HG03571 (cell line): ENCODE results near the gene MAGEL2.

Experiments
- ATAC-seq: cut with Tn5 transposase; IDR thresholded peaks from one replicate; pipeline ENCODE4 v1.9.1; 2021; ENCODE audit not compliant: unreplicated experiment

Gene MAGEL2

DNA sequence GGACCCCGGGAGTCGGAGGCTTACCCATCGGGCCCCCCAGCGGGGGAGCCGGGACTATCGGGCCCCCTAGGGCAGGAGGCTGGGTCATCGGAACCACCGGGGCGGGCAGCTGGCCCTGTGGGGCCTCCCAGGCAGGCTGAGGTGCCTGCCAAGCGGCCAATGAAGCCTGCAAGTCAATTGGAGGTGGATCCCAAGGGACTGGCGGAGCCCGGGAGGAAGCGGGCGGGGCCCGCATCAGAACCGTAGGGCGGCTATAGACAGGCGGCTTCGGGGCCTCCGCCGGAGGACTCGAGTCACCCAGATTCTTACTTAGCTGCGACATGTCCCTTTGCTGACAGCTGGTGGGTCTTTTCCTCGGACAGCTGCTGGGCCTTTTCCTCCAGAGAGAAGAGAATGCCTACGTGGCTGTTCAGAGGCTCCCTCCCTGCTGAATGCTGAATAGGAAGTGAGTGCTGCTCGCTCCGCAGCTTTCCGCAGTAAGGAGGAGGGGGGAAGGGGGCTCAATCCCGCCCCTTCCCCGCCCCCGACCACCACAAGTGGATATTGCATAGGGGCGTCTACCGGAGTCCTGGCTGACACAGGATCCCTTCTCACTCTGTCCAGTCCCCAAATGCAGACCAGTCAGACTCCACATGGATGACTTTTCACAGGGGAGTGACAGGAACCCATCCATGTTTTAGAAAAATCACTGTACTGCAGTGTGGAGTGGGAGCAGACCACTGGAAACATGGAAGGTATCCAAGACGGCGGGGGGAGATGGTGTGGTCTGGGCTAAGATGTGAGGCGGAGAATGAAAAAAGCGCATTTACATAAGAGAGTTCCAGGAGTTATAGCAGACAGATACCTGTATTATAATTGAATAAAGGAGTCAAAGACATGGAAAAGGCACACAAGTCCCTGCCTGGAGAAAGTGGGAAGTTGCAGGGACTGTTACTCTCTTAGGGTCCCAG lies at the start of gene MAGEL2:
MAGEL2 (minus strand) TSS at position 447 of the 950 bp plus-strand sequence; CDS start at position 322, 125 bp downstream.
- no peak for ATAC-seq

GRCh38 chr15:23695282-23695681 lies 47.6 kb upstream of the MAGEL2 start:
- no peak for ATAC-seq

- no peak for ATAC-seq
Observed at GRCh38 chr15:23694592-23694991, 46.9 kb upstream of the MAGEL2 start.

DNA sequence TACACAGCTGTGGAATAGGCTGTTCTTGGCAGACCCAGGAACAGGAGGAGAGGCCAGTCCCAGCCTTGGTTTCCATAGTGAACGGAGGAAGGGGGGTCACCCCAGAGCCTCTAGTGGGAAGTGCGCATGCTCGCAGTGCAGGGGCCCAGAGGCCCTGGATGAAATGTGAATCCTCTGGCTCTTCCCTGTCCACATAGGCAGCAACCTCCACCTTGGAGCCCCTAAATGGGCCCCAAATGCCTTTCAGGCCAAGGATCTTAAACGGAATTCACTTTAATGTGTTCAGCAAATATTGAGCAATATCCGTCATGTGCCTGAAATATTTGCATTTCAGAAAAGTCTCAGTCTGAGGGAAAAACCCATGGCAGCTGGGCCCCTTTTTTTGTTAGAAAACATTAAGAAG lies 42.8 kb upstream of the MAGEL2 start:
- no peak for ATAC-seq

DNA sequence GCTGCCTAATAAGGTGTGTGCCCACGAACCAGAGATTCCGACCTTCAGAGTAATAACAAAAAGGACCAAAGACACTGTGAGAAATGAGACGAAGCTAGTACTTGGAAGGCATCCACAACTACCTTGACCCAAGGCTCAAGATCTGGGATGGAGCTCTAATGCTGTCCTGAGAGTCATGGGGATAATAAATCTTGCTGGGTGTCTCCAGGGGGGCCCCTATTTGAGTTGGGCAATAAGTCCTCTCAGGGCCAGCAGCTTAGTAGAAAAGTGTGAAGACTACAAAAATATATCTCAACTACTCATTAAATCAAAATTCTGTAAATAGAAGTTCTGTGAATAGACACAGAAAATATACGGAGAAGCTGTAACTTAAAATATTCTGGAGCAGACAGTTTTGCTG lies 42.3 kb upstream of the MAGEL2 start:
- ATAC-seq = no peak

- ATAC-seq = no peak
Observed at GRCh38 chr15:23687143-23687470, 39.4 kb upstream of the MAGEL2 start, which contains the start of gene NDN. TSS of gene NDN (minus strand) at chr15:23687305. CDS start at chr15:23687217, 88 bp downstream.

GRCh38 chr15:23686466-23687142 lies 38.9 kb upstream of the MAGEL2 start:
- no peak for ATAC-seq

DNA sequence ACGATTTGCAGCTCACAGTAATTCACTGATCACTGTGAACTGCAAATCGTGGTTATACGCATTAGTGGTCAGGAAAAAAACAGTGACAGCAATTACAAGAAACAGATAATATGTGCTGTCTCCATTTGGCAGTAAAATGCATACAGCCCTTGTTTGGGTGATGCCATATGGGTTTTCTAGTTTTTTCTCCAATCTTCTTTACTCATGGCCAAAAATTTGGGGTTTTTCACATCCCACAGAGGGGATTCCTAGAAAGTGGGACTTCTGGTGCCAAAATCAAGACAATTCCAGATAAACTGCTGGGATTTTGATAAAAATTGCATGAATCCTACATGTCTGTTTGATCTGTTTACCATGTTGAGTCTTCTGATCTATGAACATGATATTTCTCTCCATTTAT lies 23.8 kb upstream of the MAGEL2 start:
- ATAC-seq = no peak

- ATAC-seq = no peak
Observed at GRCh38 chr15:23670970-23671369, 23.3 kb upstream of the MAGEL2 start.

- ATAC-seq = no peak
Observed at GRCh38 chr15:23663232-23663631, 15.6 kb upstream of the MAGEL2 start.

- no peak for ATAC-seq
Observed at GRCh38 chr15:23648920-23649515, 1.4 kb upstream of the MAGEL2 start.

DNA sequence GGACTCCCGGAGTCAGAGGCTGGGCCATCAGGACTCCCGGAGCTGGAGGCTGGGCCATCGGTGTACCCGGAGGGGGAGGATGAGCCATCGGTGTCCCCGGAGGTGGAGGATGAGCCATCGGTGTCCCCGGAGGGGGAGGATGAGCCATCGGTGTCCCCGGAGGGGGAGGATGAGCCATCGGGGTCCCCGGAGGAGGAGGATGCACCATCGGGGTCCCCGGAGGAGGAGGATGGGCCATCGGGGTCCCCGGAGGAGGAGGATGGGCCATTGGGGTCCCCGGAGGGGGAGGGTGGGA lies 719 bp downstream of the MAGEL2 start:
- ATAC-seq = no peak

- no peak for ATAC-seq
Observed at GRCh38 chr15:23646165-23647000, 1.3 kb downstream of the MAGEL2 start.

DNA sequence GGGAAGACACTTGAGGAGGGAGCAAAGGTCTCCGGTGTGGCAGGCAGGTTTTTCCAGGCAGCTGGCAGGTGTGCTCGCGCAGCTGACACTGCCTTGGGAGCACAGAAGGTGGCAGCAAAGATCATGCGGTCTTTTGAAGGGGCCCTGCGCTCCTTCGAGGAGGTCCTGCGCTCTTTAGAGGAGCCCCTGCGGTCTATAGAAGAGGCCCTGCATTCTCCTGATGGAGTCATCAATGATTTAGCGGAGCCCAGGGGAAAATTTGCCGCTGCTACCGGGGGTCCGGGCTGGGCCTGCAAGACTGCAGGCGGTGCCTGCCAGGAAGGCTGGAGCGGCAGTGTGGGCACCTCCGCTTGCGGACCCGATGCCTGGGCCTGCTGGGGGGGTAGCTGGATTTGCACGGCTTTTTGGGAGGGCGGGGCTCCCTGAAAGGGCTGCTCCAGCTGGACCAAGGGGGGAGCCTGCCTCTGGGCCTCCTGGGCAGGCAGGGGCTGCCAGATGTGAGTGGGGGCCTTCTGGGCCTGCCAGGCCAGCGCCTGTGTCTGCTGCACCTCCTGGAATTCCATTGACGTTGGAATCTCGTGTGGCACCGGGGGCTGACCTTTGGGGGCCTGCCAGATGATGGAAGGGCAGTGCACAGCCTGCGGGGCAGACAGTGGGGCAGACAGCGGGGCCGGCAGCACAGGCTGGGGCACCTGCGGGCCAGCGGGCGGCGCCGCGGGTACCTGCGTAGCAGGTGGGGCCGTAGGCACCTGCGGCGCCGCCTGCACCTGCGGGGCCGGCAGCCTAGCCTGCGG lies 2.1 kb downstream of the MAGEL2 start:
- ATAC-seq = no peak

DNA sequence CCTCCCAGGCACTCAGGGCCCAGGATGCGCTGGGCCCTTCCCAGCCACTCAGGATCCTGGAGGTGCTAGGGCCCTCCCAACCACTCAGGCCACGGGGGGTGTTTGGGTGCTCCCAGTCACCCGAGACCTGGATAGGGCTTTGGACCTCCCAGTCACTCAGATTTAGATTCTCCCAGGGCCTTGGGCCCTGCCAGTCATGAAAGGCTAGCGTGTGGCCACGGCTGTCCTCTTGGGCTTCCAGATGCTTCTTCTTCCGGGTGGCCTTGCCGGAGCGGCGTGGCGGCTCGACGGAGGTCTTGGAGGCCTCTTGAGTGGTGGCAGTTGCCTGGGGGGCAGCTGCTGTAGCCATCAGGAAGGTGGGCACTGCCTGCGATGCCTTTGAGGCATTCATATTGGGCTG lies 2.8 kb downstream of the MAGEL2 start:
- ATAC-seq = no peak

DNA sequence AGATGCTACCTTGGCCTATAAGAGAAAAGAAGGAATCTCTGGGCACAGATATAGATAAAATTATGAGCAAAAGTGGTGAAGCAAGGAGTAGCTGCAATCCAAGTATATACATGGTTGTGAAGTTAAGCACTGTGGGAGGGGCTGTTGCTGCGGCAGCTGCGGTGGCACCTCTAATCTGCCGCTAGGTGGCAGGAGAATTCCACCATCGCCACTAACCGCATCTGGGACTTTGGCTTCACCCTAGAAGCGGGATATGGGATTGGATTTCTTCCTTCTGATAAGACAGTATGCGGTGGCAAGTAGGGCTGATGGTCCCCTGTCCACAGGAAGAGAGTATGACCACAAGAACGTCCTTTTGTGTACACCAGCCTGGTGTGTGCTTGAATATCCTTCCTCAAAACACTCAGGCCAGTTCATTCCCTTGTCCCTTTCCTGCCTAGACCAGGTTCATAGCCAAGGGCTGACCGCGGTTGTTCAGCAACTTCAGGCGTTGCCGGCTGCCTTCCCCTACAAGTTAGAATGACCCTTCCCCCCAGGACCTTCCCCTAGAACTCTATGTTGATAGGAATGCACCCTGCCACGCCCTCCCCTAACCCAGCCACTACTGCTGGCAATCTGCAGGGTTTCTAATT lies 5.1 kb downstream of the MAGEL2 start:
- ATAC-seq = no peak

- ATAC-seq = no peak
Observed at GRCh38 chr15:23634181-23634580, 13.5 kb downstream of the MAGEL2 start.

- no peak for ATAC-seq
Observed at GRCh38 chr15:23629234-23629805, 18.3 kb downstream of the MAGEL2 start.

- ATAC-seq = no peak
Observed at GRCh38 chr15:23628612-23629233, 18.9 kb downstream of the MAGEL2 start.
